H7 (cell line): ENCODE results near the gene ABHD14A. TPM values are rescaled to one million over a fixed set of nuclear protein-coding genes. Genes with fewer than 3 reads are reported as not detected.

Source experiments
- DNase-seq: peaks from one replicate; pipeline ENCODE4 v3.0.0; 2012
- H3K27me3 ChIP-seq: 2 replicates; pipeline ENCODE4 v1.6.0; 2011; ENCODE audit warnings: mild to moderate bottlenecking, low read length; ENCODE audit not compliant: control insufficient read depth, insufficient read depth
- H3K36me3 ChIP-seq: replicated peaks from 2 replicates; pipeline ENCODE4 v1.5.1; 2011; ENCODE audit warnings: low read length; ENCODE audit not compliant: control insufficient read depth, insufficient read depth
- H3K4me3 ChIP-seq: 2 replicates; pipeline ENCODE4 v1.5.1; 2011; ENCODE audit warnings: low read depth, mild to moderate bottlenecking, control low read depth, low read length, moderate library complexity; ENCODE audit not compliant: insufficient read depth
- total RNA-seq: library from RNA; depleted of rRNA; stranded (reverse); fragments of >200 nt; shearing (Covaris generic); gene quantifications from 2 replicates; pipeline ENCODE4 v1.2.3, GENCODE V29; 2014

The ABHD14A gene
- total RNA-seq, 1 experiment from 2014 or later: 7.7 TPM

DNA sequence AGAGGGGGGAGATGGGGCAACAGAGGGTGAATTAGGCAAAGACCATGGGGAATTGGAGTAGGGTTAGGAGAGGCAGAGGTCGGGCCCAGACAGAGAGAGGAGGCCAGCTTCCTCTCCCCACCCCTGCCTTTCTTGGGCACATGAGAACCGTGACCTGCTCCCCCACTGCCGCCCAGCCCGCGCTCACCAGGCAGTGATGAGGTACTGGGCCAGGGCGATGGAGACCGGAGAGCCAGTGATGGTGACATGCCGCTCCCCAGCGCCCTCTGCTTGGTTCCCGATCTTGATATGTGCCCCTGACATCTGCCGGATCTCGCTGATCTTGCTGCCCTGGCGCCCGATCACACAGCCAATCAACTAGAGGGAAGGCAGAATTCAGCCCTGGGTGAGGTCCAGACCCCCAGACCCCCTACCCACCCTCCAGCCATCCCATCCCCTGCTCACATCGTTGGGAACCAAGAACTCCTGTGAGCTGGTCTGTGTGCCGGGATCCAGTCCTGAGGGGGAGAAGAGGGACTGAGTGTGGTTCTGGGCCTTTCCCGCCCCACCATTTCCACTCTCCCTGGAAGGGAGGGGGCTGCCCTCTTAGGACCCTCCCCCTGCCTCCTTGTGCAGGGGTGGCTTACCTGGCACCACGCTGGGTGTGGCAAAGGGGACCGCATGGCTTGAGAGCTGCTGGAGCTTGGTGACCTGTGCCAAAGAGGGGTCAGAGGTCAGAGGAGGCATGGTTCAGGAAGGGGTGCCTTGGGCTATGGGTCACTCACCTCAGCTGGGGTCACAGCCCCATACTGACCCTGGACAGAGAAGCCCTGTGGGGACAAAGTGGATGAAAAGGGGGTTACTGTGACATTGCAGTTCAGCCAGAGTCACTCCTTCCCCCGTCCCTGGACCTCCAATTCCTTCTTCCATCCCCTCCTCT lies 16.0 kb upstream of the ABHD14A start:
- no peak for DNase-seq
- H3K4me3 ChIP-seq: no peak overlapping the region
- peaks cover 32% of the 10 kb centered on the region for H3K27me3 ChIP-seq
- H3K36me3 ChIP-seq: no peaks in the 10 kb centered on the region

DNA sequence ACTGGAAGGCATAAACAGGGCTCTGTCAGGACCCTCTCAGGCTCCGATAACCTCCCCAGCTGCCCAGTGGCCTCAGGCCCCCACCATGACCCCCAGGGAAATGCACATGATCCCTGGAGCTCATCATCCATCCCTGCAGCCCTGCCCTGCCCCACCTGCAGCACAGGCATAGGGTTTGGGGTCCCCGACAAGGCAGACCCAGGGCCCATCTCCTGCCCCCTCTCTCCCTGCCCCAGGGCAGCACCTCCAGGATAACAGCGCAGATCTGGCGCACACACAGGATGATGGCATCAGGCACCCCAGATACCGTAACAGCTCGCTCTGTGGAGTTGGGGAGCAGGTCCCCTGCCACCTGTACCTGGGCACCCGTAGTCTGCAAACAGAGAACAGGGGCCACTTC lies 15.2 kb upstream of the ABHD14A start:
- Histone ChIP-seq H3K4me3 (no peak overlapping the region), H3K36me3 (no peaks in the 10 kb centered on the region), H3K27me3 (peaks cover 25% of the 10 kb centered on the region)
- DNase-seq: no peak

DNA sequence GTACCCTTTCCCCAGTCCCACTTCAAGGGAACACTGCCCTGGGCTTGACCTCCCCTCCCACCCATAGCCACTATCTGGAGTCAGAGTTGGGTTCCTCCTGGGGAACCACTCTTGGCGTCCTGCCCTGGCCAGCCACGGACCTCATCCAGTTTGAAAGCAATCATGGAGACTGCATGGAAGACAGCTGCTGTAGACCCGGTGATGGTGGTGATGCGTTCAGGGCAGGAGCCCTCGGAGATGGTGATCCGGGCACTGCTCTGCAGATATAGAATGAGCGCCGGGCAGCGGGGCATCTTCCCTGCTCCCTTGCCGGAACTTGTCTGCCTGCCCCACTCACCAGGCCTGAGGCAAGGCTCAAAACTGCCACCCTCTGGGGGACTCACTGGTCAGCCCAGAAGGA lies 14.5 kb upstream of the ABHD14A start:
- no peak for DNase-seq
- Histone ChIP-seq H3K4me3 (no peak overlapping the region), H3K27me3 (peaks cover 18% of the 10 kb centered on the region), H3K36me3 (no peaks in the 10 kb centered on the region)

DNA sequence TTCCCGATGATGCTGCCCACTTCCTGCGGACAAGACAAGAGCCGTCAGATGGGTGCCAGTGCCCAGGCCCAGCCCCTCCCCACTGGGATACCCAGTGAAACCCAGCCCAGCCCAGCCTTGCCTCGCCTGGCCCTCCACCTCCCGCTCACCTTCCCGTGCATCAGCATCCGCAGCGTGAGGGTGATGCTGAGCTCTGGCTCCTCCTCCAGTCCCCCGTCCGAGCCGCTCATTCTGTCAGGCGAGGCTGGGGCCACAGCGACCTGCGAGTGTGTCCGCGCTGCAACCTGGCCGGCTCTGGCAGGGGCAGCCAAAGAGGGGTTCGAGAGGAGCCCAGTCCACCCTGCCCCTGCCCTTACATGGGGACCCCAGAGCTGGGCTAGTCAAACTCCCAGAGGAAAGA lies 13.9 kb upstream of the ABHD14A start:
- Histone ChIP-seq H3K27me3 (peaks cover 12% of the 10 kb centered on the region), H3K4me3 (no peak overlapping the region), H3K36me3 (no peaks in the 10 kb centered on the region)
- no peak for DNase-seq

DNA sequence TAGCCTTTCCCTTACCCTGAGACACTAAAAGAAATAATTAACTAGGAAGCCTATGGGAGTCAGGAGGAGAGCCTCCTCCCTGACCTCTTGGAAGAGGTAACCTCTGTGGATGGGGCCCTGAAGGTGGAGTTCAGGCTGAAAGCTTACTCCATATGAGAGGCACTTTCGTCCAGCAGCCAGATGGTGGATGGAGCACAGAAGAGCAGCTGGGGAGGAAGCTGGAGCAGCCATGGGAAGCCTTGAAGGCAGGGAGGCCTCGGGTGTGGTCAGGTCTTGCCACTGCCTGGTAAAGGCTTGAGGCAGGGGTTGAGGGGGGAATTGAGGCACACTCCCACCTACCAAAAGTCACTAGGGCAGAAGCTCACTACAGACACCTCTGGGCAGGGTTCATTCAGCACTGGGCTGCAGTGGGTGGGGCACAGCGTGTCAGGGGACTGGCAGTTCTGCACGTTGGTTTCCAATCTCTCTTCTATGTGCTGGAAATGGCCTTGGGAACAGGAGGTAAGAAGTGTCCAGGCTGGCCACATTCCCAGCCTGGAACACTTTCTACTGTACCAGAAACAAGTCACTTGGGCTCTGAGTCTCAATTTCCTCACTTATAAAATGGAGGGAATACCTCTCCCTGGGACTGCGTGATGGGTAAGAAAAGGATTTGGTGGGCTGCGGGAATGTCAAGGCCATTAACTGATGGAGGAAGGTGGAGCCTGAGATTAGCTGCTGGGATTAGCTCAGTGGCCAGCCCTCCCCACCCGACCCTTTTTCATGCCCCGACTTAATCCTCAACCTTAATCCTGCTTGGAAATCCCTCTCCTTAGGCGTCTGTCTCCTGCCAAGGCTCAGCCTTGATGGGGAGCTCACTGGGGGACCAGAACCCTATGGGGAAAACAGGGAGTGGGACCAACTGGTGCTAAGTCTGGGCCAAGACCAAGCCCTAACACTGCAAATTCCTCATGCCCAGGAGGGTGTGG lies 13.0 kb upstream of the ABHD14A start:
- Histone ChIP-seq H3K27me3 (peaks cover 6% of the 10 kb centered on the region), H3K4me3 (no peak overlapping the region), H3K36me3 (no peaks in the 10 kb centered on the region)
- DNase-seq: no peak

DNA sequence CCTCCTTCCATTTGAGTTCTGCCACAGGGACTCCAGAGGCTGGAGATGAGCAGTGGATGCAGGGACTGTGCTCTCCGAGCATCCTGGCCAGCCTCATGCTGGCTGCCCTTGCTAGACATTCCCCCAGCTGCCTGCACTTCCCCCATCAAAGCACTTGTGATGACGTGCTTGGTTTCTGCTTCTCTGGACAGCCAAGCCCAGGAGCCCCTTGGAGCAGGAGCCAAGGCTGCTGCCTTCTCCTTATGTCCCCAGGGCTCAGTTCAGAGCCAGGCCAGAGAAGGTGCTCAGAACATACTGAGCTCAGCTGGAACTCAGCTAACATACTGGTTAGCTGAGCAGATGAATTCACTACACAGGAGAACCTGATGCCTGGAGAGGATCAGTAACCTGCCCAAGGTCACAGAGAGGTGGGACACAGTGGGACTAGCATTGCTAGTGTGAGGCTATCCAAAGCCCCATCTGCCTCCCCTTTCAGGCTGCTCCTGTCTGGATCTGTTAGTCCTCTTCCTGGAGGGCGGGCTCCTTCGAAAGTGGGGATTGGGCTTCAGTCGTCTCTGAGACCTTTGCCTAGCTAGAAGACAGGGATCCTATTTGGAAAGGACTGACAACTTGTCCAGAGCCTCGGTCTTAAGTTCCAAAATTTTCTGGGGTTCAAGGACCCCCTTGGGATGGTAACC lies 11.9 kb upstream of the ABHD14A start:
- Histone ChIP-seq H3K4me3 (no peak overlapping the region), H3K36me3 (no peaks in the 10 kb centered on the region), H3K27me3 (peaks cover 3% of the 10 kb centered on the region)
- no peak for DNase-seq

DNA sequence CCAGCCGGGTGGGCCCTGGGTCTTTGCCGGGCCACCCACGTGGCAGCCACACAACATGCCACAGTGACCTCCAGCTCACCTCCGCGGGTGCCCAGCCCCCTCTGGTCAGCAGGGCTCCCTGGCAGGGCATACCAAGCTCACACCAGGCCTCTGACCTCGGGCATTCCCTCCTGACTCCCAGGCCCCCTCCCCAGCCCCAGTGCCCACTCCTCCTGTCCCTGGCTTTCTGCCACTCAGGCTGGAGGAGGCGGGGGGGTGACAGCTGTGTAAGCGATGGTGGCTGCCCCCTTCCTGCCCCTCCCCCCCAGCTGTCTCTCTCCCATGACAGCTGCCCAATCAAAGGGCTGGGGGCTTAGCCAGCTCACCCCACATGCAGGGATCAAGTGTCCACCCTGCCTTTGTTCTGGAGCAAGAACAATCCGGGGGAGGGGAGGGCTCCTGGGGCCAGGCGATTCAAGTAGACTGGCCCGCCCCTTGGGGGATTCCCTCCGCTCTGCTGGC lies 10.9 kb upstream of the ABHD14A start:
- DNase-seq: peak; percentile 83
- Histone ChIP-seq H3K4me3 (no peak overlapping the region), H3K36me3 (no peaks in the 10 kb centered on the region), H3K27me3 (peaks cover 3% of the 10 kb centered on the region)

DNA sequence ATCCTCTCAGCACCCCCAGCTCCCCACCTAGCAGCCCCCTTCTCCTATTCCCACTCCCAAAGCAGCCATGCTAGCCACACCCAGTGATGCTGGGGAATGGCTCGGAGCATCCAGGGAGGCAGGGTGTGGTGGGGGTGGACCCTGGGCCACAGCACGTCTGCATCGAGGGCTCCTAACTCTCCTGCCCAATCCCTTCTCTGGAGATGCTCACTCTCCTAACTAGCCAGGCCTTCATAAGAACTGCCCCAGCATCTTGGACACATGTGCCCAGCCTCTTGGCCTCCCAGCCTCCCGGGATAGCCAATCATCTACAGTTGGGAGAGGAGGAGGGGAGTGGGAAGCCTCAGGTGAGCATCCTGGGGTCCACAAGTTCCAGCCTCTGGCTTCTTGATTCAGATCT lies 10.3 kb upstream of the ABHD14A start:
- DNase-seq: no peak
- no peaks in the 10 kb centered on the region for H3K36me3 ChIP-seq
- H3K27me3 ChIP-seq: peaks cover 3% of the 10 kb centered on the region
- H3K4me3 ChIP-seq: no peak overlapping the region

DNA sequence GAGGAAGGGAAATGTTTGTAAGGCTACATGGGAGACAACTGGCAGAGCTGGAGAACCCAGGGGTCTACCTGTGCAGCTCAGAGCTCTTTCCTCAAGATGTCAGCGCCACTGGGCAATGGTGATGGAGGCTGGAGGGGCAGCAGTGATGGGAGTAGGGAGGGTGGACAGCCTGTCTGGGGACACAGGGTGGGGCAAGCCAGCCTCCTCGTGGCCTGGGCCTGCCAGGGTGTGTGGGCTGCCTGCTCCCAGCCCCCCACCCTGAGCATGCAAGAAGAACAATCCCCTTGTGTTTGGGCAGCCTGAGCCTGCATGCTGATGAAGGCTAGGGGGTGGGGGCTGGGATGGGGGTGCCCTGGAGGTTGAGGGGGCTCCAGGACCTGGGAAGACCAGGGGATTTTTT lies 8.8 kb upstream of the ABHD14A start:
- H3K27me3 ChIP-seq: peaks cover 3% of the 10 kb centered on the region
- no peak overlapping the region for H3K4me3 ChIP-seq
- H3K36me3 ChIP-seq: no peaks in the 10 kb centered on the region; the same call in 1 of the 2 replicates
- DNase-seq: no peak

DNA sequence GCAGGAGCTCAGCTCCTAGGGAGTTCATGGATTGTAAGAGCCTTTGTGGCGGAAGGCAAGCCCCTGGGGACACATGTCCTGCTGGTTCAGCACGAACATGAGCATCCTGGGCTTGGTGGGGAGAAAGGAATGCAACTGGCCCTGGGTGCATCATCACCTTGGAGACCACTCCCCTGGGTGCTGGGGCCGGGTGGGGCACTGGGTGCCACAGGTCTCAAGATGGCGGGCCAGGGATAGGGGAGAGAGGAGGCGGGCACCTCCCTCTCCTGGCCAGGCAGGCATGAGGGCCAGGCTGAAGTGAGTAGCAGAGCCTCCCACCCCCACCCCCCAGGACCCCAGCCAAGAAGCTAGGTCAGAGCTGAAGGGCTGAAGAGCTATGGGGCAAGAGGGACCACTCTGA lies 8.4 kb upstream of the ABHD14A start:
- peaks cover 3% of the 10 kb centered on the region for H3K27me3 ChIP-seq

DNA sequence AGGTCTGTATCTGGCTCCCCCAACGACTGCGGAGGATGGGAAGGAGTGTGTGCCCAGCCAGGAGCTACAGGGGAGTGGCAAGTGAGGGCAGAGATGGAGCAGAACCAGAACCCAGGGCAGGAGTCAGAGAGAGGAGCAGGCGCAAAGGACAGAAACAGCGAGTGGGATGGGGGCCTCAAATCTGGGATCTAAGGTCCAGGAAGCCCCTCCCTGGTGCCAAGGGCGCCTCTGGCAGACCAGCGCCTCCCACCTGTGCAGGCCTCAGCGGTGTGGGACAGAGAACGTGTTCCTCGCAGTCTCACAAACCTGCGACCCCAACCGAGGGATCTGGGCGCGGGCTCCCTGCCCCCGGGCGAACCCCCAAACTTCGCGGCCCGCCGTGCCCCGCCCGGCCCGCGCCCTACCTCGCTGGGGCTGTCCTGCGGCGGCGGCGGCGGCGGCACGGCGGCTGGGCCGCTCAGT lies 7.9 kb upstream of the ABHD14A start:
- DNase-seq: no peak
- Histone ChIP-seq H3K4me3 (peak overlapping the region; percentile 53), H3K36me3 (no peaks in the 10 kb centered on the region; the same call in 1 of the 2 replicates), H3K27me3 (peaks cover 3% of the 10 kb centered on the region)

More for the DNA sequence above, 8.4 kb upstream of the ABHD14A start:
- Histone ChIP-seq H3K4me3 (peak overlapping the region; percentile 53), H3K36me3 (no peaks in the 10 kb centered on the region; the same call in 1 of the 2 replicates)
- DNase-seq: no peak

DNA sequence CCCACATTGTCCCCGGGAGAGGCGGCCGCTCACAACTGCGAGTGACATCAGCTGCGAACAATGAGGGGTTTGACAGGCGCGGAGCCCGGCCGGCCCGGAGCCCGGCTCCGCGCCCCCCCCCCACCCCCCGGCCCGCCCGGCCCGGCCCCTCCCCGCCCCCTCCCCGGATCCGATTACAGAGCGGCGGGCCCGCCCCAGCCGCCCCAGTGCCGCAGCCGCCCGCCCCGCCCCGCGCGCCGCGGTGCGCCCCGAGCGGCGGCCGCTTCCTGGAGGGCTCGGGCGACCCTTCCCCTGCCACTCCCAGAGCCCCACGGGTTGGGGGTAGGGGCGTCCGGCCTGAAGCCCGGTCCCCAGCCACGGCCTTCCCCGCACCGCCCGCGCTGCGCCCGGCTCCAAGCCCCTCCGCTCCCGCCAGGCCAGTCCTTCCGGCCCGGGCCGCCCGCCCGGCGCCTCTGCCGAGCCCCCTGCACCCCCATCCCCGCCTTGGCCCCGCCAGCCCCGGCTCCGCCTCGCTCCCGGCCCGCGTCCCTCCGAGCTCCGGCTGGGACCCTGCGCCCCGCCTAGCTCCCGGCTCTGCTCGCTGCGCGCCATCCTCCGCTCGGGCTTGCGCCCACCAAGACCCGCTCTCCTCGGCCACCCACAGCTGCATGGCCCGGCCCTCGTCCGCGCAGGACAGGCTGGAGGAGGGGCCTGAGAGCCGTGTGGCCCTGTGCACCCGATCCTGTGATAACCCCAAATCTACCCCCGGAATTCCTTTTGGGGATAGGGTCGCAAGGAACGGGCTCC lies 7.3 kb upstream of the ABHD14A start, which contains the start of gene PCBP4:
Gene PCBP4, minus strand, starts transcription at position 71 of the 786 bp plus-strand sequence. CDS start 6,214 bp downstream, outside the sequence.
- peaks cover 3% of the 10 kb centered on the region for H3K27me3 ChIP-seq
- H3K4me3 ChIP-seq: peak within 1 kb of the TSS; percentile 70
- no peaks in the 10 kb centered on the region; the same call in 1 of the 2 replicates for H3K36me3 ChIP-seq
- DNase-seq: peak; percentile 96

DNA sequence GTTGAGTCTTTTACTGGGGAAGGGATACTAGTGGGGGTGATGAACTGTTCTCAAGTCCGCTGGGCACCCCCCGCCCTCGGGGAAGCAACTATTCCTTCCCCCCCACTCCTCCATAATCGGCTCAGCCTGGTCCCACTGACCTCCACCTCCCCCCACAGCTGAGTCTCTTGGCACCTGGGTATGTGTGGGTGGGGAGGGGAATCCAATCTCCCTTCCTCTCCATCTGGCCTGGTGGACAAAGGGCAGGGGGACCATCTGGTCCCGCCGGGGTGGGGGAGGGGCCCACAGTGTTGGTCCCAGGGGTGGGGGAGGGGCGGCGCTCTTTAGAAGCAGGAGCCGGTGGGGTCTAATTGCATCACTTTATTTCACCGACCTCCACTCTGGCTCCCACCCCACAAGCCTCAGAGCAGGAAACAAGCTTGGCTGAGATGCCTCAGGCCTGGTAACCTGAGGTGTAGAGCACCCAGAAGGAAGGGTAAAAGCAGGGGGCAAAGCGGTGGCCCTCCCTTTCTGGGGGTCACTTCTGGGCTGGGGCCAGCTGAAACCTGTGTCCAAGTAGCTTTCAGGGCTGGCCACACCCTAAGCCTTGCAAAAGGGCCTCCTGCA lies 6.6 kb upstream of the ABHD14A start:
- H3K36me3 ChIP-seq: no peaks in the 10 kb centered on the region; the same call in 1 of the 2 replicates
- peak overlapping the region; percentile 70 for H3K4me3 ChIP-seq
- peak; percentile 83 for DNase-seq

More for the DNA sequence above, 6.6 kb upstream of the ABHD14A start:
- peaks cover 3% of the 10 kb centered on the region for H3K27me3 ChIP-seq
